ENCODE measurements around the gene SNRPA1.

DNA sequence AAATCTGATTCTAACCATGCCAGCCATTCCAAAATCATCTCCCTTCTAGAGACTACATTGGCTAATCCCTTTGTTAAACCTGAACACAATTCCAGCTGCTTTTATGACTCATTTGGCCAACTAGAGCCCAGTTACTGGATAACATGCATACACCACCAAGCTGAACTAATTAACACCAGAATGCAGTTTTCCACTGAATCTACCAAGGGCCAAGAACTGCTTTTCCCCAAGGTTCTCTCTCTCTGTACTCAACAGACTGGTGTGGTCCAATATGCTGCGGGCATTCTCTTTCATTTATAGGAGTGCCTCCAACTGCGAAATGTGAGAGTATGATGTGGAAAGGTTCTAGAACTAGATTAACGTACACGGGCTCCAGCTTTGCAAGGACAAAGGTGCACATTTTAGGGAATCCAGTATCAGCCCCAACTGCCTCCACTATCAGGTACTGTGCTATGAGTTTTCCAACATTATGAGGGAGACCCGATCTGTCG is 44.7 kb downstream of the SNRPA1 start:
- TF ChIP-seq, protein P1, sequence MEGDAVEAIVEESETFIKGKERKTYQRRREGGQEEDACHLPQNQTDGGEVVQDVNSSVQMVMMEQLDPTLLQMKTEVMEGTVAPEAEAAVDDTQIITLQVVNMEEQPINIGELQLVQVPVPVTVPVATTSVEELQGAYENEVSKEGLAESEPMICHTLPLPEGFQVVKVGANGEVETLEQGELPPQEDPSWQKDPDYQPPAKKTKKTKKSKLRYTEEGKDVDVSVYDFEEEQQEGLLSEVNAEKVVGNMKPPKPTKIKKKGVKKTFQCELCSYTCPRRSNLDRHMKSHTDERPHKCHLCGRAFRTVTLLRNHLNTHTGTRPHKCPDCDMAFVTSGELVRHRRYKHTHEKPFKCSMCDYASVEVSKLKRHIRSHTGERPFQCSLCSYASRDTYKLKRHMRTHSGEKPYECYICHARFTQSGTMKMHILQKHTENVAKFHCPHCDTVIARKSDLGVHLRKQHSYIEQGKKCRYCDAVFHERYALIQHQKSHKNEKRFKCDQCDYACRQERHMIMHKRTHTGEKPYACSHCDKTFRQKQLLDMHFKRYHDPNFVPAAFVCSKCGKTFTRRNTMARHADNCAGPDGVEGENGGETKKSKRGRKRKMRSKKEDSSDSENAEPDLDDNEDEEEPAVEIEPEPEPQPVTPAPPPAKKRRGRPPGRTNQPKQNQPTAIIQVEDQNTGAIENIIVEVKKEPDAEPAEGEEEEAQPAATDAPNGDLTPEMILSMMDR (IDR thresholded peaks at IDR 0.05): no peak
- no peak for TF ChIP-seq EZH2phosphoT487 (IDR thresholded peaks at IDR 0.05)
- TF ChIP-seq EZH2 (IDR thresholded peaks at IDR 0.05): no peak
